Measurements from ENCODE around the gene GATA2. TPM values are rescaled to one million over a fixed set of nuclear protein-coding genes. Genes with fewer than 3 reads are reported as not detected.

Gene GATA2
- total RNA-seq, 1 donor from 2014 or later, result 0.10 TPM

DNA sequence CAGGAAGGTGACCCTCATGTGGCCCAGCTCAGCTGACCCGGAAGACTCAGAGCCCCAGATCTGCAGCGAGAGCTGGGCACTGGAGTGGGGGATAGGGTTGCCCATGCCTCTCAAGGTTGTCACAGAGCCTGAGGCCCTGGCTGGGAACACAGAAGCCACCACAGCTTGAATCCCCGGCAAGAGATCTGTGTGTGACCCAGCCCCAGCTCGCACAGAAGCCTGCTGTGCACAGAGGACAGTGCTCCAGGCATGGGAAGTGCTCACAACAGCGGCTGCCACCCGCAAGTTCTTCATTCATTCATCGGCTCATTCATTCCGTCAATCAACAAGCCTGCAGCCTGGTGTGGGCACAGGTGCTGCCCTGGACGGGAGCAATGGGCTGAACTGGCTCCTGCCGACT is 62.7 kb downstream of the GATA2 start:
- H3K4me3 Mint-ChIP-seq (ENCODE audit: unreplicated experiment), result no peak overlapping the region
- no peaks in the 10 kb centered on the region for H3K9me3 Mint-ChIP-seq (ENCODE audit: low read depth)
- H3K27ac Mint-ChIP-seq (ENCODE audit: unreplicated experiment), result no peak overlapping the region
- no peaks in the 10 kb centered on the region for H3K36me3 Mint-ChIP-seq (ENCODE audit: low read depth)
- DNase-seq (ENCODE audit: low spot score), result no peak
- H3K4me1 Mint-ChIP-seq (ENCODE audit: low read depth), result peaks cover 12% of the 10 kb centered on the region
- TF ChIP-seq, protein P1, sequence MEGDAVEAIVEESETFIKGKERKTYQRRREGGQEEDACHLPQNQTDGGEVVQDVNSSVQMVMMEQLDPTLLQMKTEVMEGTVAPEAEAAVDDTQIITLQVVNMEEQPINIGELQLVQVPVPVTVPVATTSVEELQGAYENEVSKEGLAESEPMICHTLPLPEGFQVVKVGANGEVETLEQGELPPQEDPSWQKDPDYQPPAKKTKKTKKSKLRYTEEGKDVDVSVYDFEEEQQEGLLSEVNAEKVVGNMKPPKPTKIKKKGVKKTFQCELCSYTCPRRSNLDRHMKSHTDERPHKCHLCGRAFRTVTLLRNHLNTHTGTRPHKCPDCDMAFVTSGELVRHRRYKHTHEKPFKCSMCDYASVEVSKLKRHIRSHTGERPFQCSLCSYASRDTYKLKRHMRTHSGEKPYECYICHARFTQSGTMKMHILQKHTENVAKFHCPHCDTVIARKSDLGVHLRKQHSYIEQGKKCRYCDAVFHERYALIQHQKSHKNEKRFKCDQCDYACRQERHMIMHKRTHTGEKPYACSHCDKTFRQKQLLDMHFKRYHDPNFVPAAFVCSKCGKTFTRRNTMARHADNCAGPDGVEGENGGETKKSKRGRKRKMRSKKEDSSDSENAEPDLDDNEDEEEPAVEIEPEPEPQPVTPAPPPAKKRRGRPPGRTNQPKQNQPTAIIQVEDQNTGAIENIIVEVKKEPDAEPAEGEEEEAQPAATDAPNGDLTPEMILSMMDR (IDR thresholded peaks at IDR 0.05), result no peak
- H3K27me3 Mint-ChIP-seq (ENCODE audit: low read depth), result peaks cover 53% of the 10 kb centered on the region

DNA sequence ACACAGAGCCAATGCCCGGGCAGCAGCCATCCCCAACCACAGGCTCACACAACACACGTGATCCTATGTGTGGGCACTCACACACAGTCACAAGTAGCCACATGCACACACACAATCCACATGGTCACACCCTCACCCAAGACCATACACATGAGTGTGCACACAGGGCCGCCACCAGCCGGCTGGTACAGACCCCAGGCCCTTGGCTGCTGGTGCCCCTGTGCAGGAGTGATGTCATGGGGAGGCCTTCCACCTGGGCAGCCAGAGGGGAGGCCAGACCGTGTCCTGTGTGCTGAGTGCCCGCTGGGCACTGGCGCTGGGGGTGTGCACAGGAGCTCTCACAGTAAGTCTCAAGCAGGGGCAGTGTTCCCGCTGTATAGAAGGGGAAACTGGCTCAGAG is 63.2 kb downstream of the GATA2 start:
- H3K9me3 Mint-ChIP-seq (ENCODE audit: low read depth), result no peaks in the 10 kb centered on the region
- peaks cover 56% of the 10 kb centered on the region for H3K27me3 Mint-ChIP-seq (ENCODE audit: low read depth)
- no peak for DNase-seq (ENCODE audit: low spot score)
- no peak overlapping the region for H3K27ac Mint-ChIP-seq (ENCODE audit: unreplicated experiment)
- H3K4me1 Mint-ChIP-seq (ENCODE audit: low read depth), result peaks cover 12% of the 10 kb centered on the region
- TF ChIP-seq, protein P1 (IDR thresholded peaks at IDR 0.05), result no peak
- no peaks in the 10 kb centered on the region for H3K36me3 Mint-ChIP-seq (ENCODE audit: low read depth)
- H3K4me3 Mint-ChIP-seq (ENCODE audit: unreplicated experiment), result no peak overlapping the region

Other genes starting within 250 kb of the GATA2 start
- gene DNAJB8, start 26.3 kb downstream of the GATA2 start, total RNA-seq, result not detected in 3 replicates
- gene RPN1, start 157.6 kb upstream of the GATA2 start, total RNA-seq, result 209 to 293 TPM (median 213 TPM) in 3 replicates
- gene RAB7A, start 233.0 kb upstream of the GATA2 start, total RNA-seq, result 204 to 231 TPM (median 216 TPM) in 3 replicates

Data from chondrocyte (in vitro differentiated cells).